ENCODE measurements around the gene ADORA1. TPM values are rescaled to one million over a fixed set of nuclear protein-coding genes. Genes with fewer than 3 reads are reported as not detected.

ADORA1 gene
- total and polyA plus RNA-seq, 10 of the 15 experiments (the other 5 are each of a cell fraction or from before 2014, with no cell fraction given), result not detected

- Histone ChIP-seq H3K36me3 (ENCODE audit: control insufficient read depth in 2 of 2, insufficient read depth in 2 of 2, low read length in 1 of 2) (no peaks in the 10 kb centered on the region), H3K4me2 (ENCODE audit: control insufficient read depth, insufficient read depth) (no peak overlapping the region), H3K4me1 (ENCODE audit: control insufficient read depth, insufficient read depth, low read length) (no peaks in the 10 kb centered on the region), H3K9me3 (replicated peaks; ENCODE audit: control insufficient read depth, insufficient read depth, low read length) (no peaks in the 10 kb centered on the region), H3K27ac (ENCODE audit: control insufficient read depth, insufficient read depth) (no peak overlapping the region), H3K27me3 (replicated peaks in 1 of 2; ENCODE audit: control insufficient read depth in 2 of 2, insufficient read depth in 2 of 2, low read length in 1 of 2) (peaks cover 0 to 4% of the 10 kb centered on the region in 2 experiments; a peak in 3 of 4 replicates), H3K9ac (ENCODE audit: control insufficient read depth, insufficient read depth, low read length) (no peak overlapping the region), H4K20me1 (ENCODE audit: control insufficient read depth, insufficient read depth) (no peaks in the 10 kb centered on the region), H3K79me2 (ENCODE audit: control insufficient read depth, insufficient read depth, low read length) (no peaks in the 10 kb centered on the region), H2AFZ (ENCODE audit: control insufficient read depth, low read depth, low read length) (no peak overlapping the region), H3K4me3 (no peak overlapping the region)
- no peak for TF ChIP-seq HDAC6 (IDR thresholded peaks at IDR 0.05; ENCODE audit: unreplicated experiment)
- TF ChIP-seq SMAD5 (IDR thresholded peaks at IDR 0.05; ENCODE audit: low read depth), result no peak
- no peak for TF ChIP-seq RUNX3 (IDR thresholded peaks at IDR 0.05; ENCODE audit: low read length)
- TF ChIP-seq CHD1 (IDR thresholded peaks at IDR 0.05; ENCODE audit: low read depth, low read length), result no peak
- TF ChIP-seq ZNF217 (IDR thresholded peaks at IDR 0.05), result no peak
- RAD21 ChIA-PET (ENCODE audit: unreplicated experiment), result no interaction called here
- BruUV-seq (replicated peaks), result no TSS peak
- CTCF ChIA-PET, result interaction anchor here (0.6 kb wide), 1 partner anchor 192 kb away, joined by 3 read pairs; no protein-coding TSS in a partner anchor
- in situ Hi-C loops (cut with MboI), result no loop called here
- SMC1A ChIA-PET (ENCODE audit: uncharacterized antibody, unreplicated experiment), result interaction anchor here (0.9 kb wide), 1 partner anchor 14 kb away, joined by 3 read pairs; no protein-coding TSS in a partner anchor
- no peak for FAIRE-seq
- intact Hi-C loops (cut with micrococcal nuclease; ENCODE audit: unreplicated experiment), result no loop called here
- no peak for DNase-seq (ENCODE audit: low read depth, low spot score)
- 7% methylated on average over 7 of the region's 7 CpGs for WGBS (ENCODE audit: insufficient coverage, insufficient replicate concordance, low lambda C conversion rate, missing lambda C conversion rate)
- ATAC-seq, result no peak
- POLR2A ChIA-PET, result interaction anchor here (0.7 kb wide), 1 partner anchor 460 kb away, joined by 6 read pairs; no protein-coding TSS in a partner anchor
Observed at GRCh38 chr1:203146537-203146936, 19.0 kb downstream of the ADORA1 start.

- CTCF ChIA-PET, result interaction anchor here (0.6 to 1.4 kb wide), 3 partner anchors 24 to 435 kb away, joined by 3 to 4 read pairs (median 4); no protein-coding TSS in a partner anchor
- Histone ChIP-seq H4K20me1 (ENCODE audit: control insufficient read depth, insufficient read depth) (no peaks in the 10 kb centered on the region), H2AFZ (ENCODE audit: control insufficient read depth, low read depth, low read length) (no peak overlapping the region), H3K4me3 (no peak overlapping the region), H3K9ac (ENCODE audit: control insufficient read depth, insufficient read depth, low read length) (no peak overlapping the region), H3K4me1 (ENCODE audit: control insufficient read depth, insufficient read depth, low read length) (no peaks in the 10 kb centered on the region), H3K9me3 (replicated peaks; ENCODE audit: control insufficient read depth, insufficient read depth, low read length) (no peaks in the 10 kb centered on the region), H3K27me3 (replicated peaks in 1 of 2; ENCODE audit: control insufficient read depth in 2 of 2, insufficient read depth in 2 of 2, low read length in 1 of 2) (peaks cover 0 to 4% of the 10 kb centered on the region in 2 experiments; a peak in 3 of 4 replicates), H3K4me2 (ENCODE audit: control insufficient read depth, insufficient read depth) (no peak overlapping the region), H3K36me3 (ENCODE audit: control insufficient read depth in 2 of 2, insufficient read depth in 2 of 2, low read length in 1 of 2) (no peaks in the 10 kb centered on the region), H3K27ac (ENCODE audit: control insufficient read depth, insufficient read depth) (no peak overlapping the region), H3K79me2 (ENCODE audit: control insufficient read depth, insufficient read depth, low read length) (no peaks in the 10 kb centered on the region)
- BruUV-seq (replicated peaks), result no TSS peak
- SMC1A ChIA-PET (ENCODE audit: uncharacterized antibody, unreplicated experiment), result interaction anchor here (1.3 kb wide), 1 partner anchor 30 kb away, joined by 4 read pairs; no protein-coding TSS in a partner anchor
- in situ Hi-C loops (cut with MboI) (no loop called here), intact Hi-C loops (cut with micrococcal nuclease; ENCODE audit: unreplicated experiment) (no loop called here)
- FAIRE-seq (no peak), ATAC-seq (no peak), DNase-seq (ENCODE audit: low read depth, low spot score) (no peak)
- RAD21 ChIA-PET (ENCODE audit: unreplicated experiment), result no interaction called here
- POLR2A ChIA-PET, result no interaction called here
- 21% methylated on average over 5 of the region's 5 CpGs for WGBS (ENCODE audit: insufficient coverage, insufficient replicate concordance, low lambda C conversion rate, missing lambda C conversion rate)
- no peak for TF ChIP-seq IRF3 (IDR thresholded peaks at IDR 0.05)
- no peak for TF ChIP-seq CBFB (IDR thresholded peaks at IDR 0.05; ENCODE audit: low read depth)
- no peak for TF ChIP-seq ZBTB40 (IDR thresholded peaks at IDR 0.05; ENCODE audit: borderline replicate concordance)
Observed at GRCh38 chr1:203147376-203147775, 19.9 kb downstream of the ADORA1 start.

All from GM12878 (cell line).